Hair follicle dermal papilla cell (primary cell): ENCODE data around the gene MAP1A. TPM values are rescaled to one million over a fixed set of nuclear protein-coding genes. Genes with fewer than 3 reads are reported as not detected.

Experiments used
- total RNA-seq: library from RNA; depleted of rRNA; stranded (reverse); fragments of >200 nt; gene quantifications from 2 replicates; pipeline ENCODE4 v1.2.3, GENCODE V29; 2012

The MAP1A gene
- 115 and 116 TPM in 2 replicates for total RNA-seq

DNA sequence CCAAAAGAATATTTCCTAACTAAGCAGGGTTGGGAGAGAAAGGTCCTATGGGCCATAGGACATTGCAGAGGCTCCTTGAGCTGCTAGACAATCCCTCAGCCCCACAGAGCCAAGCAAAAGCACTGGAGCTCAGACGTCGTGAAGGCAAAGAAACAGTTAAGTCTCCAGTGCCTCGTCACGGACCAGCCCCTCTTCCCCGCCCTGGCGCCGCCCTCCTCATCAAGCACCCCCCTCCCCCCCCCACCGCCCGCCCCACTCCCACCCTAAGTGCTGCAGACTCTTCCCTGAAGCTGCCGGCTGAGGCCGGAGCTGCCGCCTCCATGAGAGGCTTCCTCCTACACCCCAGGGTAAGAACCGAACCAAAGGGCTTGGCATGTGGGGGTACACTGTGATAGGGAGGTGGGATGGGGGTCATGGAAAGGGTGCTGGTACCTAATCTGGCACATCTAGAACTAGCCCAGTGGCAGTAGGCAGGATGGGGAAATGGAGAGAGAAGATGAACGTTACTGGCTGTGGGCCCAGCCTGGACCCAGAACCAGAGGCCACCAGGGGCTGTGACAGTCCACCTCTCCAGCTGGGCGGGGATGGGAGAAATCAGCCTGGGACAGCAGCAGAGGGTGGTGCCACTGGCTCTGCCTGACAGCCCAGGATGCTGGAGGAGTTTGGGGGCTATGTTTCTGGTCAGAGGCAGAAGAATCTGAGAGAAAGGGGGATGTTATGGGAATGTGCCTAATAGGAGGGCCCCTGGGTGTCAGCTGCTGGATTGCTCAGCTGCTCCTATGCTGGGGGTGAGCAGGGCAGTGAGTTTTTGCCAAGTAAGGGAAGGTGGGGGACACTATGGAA, at the start of gene MAP1A:
Gene MAP1A (plus strand): TSS at position 255 of the 843 bp plus-strand sequence. CDS start 3,866 bp downstream, outside the sequence.

DNA sequence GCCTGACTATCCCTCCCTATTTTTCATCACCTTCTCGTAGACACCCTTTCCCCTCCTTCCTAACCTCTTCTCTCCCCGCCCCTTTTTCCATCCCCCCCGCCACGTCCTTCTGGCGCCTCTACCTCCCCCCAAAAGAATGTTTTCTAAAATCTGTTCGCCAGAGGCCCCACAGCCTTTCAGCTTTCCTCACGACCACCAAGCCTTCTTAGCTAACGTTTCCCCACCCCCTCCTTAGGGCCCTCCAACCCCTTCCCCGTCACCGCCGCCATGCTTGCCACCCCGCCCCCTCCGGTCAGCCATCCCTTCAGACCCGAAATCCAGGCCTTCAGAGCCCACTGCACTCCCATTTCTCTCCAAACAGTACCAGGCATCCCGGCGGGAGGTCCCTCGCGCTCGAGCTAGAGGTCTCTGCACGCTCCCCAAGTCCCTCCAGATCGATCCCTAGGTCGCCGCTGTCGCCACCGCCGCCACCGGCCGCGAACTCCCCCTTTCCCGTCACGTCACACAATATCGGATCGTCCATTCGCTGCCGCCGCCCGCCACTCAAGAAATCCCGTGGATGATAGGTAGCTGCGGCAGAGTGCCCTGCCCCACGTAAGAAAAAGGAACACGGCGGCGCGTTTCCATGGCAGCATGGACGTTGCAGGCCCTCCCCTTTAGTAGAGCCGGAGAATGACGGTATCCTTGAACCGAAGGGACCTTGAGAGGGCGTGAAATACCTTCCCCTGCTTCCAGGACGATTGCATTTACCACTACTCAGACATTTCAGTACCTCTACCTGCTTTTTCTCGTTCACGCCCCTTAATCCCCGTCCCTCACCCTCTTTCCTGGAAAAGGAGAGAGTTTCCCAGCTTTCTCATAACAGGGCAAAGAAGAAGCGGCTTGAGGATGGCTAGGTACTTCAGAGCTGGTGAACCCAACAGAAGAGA, 24.5 kb upstream of the MAP1A start, which contains the start of gene TP53BP1:
Gene TP53BP1 (minus strand): TSS at position 484 of the 929 bp plus-strand sequence. CDS start 113 bp downstream, at position 371.

Other genes starting within 250 kb of the MAP1A start
- not detected in 2 replicates for gene TGM7, start 215.4 kb upstream of the MAP1A start, total RNA-seq
- 7.5 and 9.2 TPM in 2 replicates for gene LCMT2, start 187.0 kb upstream of the MAP1A start, total RNA-seq
- gene ZSCAN29, start 146.6 kb upstream of the MAP1A start, total RNA-seq: 25.8 and 26.0 TPM in 2 replicates
- 10.5 and 13.6 TPM in 2 replicates for gene TUBGCP4, start 146.5 kb upstream of the MAP1A start, total RNA-seq
- gene TP53BP1, start 24.5 kb upstream of the MAP1A start, total RNA-seq: 82.0 and 90.9 TPM in 2 replicates
- 21.0 and 44.5 TPM in 2 replicates for gene PPIP5K1, start 72.6 kb downstream of the MAP1A start, total RNA-seq
- gene CKMT1B, start 76.4 kb downstream of the MAP1A start, total RNA-seq: not detected in 2 replicates
- gene STRC, start 101.2 kb downstream of the MAP1A start, total RNA-seq: under 0.01 TPM in 1 of 2 replicates, not detected in the other
- 0.24 and 0.65 TPM in 2 replicates for gene CATSPER2, start 131.2 kb downstream of the MAP1A start, total RNA-seq
- not detected in 2 replicates for gene CKMT1A, start 176.3 kb downstream of the MAP1A start, total RNA-seq
- 159 and 163 TPM in 2 replicates for gene PDIA3, start 228.8 kb downstream of the MAP1A start, total RNA-seq